CD4-positive, CD25-positive, alpha-beta regulatory T cell (primary cell): ENCODE results near the gene SUSD1. TPM values are rescaled to one million over a fixed set of nuclear protein-coding genes. Genes with fewer than 3 reads are reported as not detected.
"Not testable (repeated sequence)": the region's sequence is repeated elsewhere in the genome, so short reads cannot be mapped to it uniquely, and the experiment has no call there.

Experiments
- ATAC-seq, 2 donors: fragments of 150-1000 bp; cut with Tn5 transposase; one replicate each; pipeline ENCODE4 v1.10.0; 2021; ENCODE audit warnings: low read depth in 2 of 2, moderate number of reproducible peaks in 2 of 2, moderate library complexity in 1 of 2
- DNase-seq, 3 donors: peaks; one replicate each; pipeline versions ENCODE4 v3.0.0 to v3.0.0-alpha.2; 2012 to 2022; ENCODE audit warnings: mixed read lengths in 1 of 3
- H3K27ac ChIP-seq: one replicate; pipeline ENCODE4 v1.7.0; 2013; ENCODE audit warnings: mild to moderate bottlenecking, low read length; ENCODE audit not compliant: insufficient read depth, poor library complexity, severe bottlenecking
- H3K27me3 ChIP-seq: one replicate; pipeline ENCODE4 v1.7.0; 2013; ENCODE audit warnings: low read length; ENCODE audit not compliant: control insufficient read depth, insufficient read depth
- H3K36me3 ChIP-seq: one replicate; pipeline ENCODE4 v1.7.0; 2013; ENCODE audit warnings: mild to moderate bottlenecking, low read length, moderate library complexity; ENCODE audit not compliant: control insufficient read depth, insufficient read depth
- H3K4me1 ChIP-seq: 2 replicates; pipeline ENCODE4 v1.7.0; 2013; ENCODE audit warnings: mild to moderate bottlenecking, low read length; ENCODE audit not compliant: insufficient read depth, control insufficient read depth, poor library complexity, severe bottlenecking
- H3K4me3 ChIP-seq: one replicate; pipeline ENCODE4 v1.7.0; 2013; ENCODE audit warnings: low read depth, mild to moderate bottlenecking, low read length, moderate library complexity
- H3K9me3 ChIP-seq, 2 experiments: 1 replicate in 1 of 2; 2 replicates in 1 of 2; pipeline ENCODE4 v1.7.0; 2013; ENCODE audit warnings: low read length in 2 of 2, mild to moderate bottlenecking in 1 of 2, moderate library complexity in 1 of 2; ENCODE audit not compliant: control insufficient read depth in 2 of 2
- H3K27ac Mint-ChIP-seq, 3 donors: one replicate each; pipeline ENCODE4 v1.8.0; 2020 to 2022; ENCODE audit warnings: mild to moderate bottlenecking in 3 of 3, mixed read lengths in 3 of 3, moderate library complexity in 2 of 3
- H3K27me3 Mint-ChIP-seq: one replicate; pipeline ENCODE4 v1.8.0; 2022; ENCODE audit warnings: mild to moderate bottlenecking, mixed read lengths
- H3K36me3 Mint-ChIP-seq: one replicate; pipeline ENCODE4 v1.8.0; 2020; ENCODE audit warnings: mixed read lengths
- H3K4me1 Mint-ChIP-seq, 4 donors: one replicate each; pipeline ENCODE4 v1.8.0; 2020 to 2022; ENCODE audit warnings: mixed read lengths in 4 of 4, mild to moderate bottlenecking in 1 of 4
- H3K4me3 Mint-ChIP-seq, 4 donors: one replicate each; pipeline ENCODE4 v1.8.0; 2020 to 2022; ENCODE audit warnings: mild to moderate bottlenecking in 4 of 4, mixed read lengths in 4 of 4, moderate library complexity in 3 of 4
- H3K9me3 Mint-ChIP-seq, 7 donors: one replicate each; pipeline ENCODE4 v1.8.0; 2020 to 2022; ENCODE audit warnings: mixed read lengths in 7 of 7, mild to moderate bottlenecking in 3 of 7, moderate library complexity in 2 of 7
- polyA plus RNA-seq, 4 donors: library from polyadenylated mRNA; unstranded; fragments of 300-500 nt; fragmentation: Illumina TruSeq; gene quantifications; one replicate each; pipeline ENCODE4 v1.2.3, GENCODE V29; 2021
- total RNA-seq: library from RNA; stranded (reverse); gene quantifications from one replicate; pipeline ENCODE4 v1.2.3, GENCODE V29; 2022

SUSD1 gene
- total and polyA plus RNA-seq, 5 donors from 2014 or later, result 3.2 to 9.7 (median 7.0) TPM

GRCh38 chr9:112137066-112137465 lies 38.0 kb downstream of the SUSD1 start:
- no peaks in the 10 kb centered on the region for H3K27me3 ChIP-seq
- Mint-ChIP-seq H3K27ac (peak overlapping the region in 1 of 3 donors; percentile 31), H3K9me3 (peaks cover 0 to 4% (median 0%) of the 10 kb centered on the region in 7 donors), H3K4me1 (no peaks in the 10 kb centered on the region), H3K36me3 (peaks cover 32% of the 10 kb centered on the region), H3K27me3 (no peaks in the 10 kb centered on the region), H3K4me3 (no peak overlapping the region)
- ATAC-seq, result no peak
- peaks cover 2% of the 10 kb centered on the region for H3K36me3 ChIP-seq
- no peak overlapping the region for H3K27ac ChIP-seq
- no peak for DNase-seq
- H3K9me3 ChIP-seq, result no peaks in the 10 kb centered on the region
- no peaks in the 10 kb centered on the region for H3K4me1 ChIP-seq
- H3K4me3 ChIP-seq, result no peak overlapping the region

GRCh38 chr9:112135706-112136105 lies 39.4 kb downstream of the SUSD1 start:
- no peak overlapping the region for H3K27ac ChIP-seq
- no peaks in the 10 kb centered on the region for H3K4me1 ChIP-seq
- no peak overlapping the region for H3K4me3 ChIP-seq
- no peak overlapping the region for H3K4me3 Mint-ChIP-seq
- peaks cover 27% of the 10 kb centered on the region for H3K36me3 Mint-ChIP-seq
- no peaks in the 10 kb centered on the region for H3K27me3 ChIP-seq
- DNase-seq (no peak), ATAC-seq (no peak)
- H3K27ac Mint-ChIP-seq, result no peak overlapping the region
- no peaks in the 10 kb centered on the region for H3K9me3 ChIP-seq
- H3K27me3 Mint-ChIP-seq, result no peaks in the 10 kb centered on the region
- H3K9me3 Mint-ChIP-seq, result peaks cover 0 to 4% (median 0%) of the 10 kb centered on the region in 7 donors
- peaks cover 2% of the 10 kb centered on the region for H3K36me3 ChIP-seq
- no peaks in the 10 kb centered on the region for H3K4me1 Mint-ChIP-seq

GRCh38 chr9:112133806-112134205 lies 41.3 kb downstream of the SUSD1 start:
- DNase-seq, H3K9me3 Mint-ChIP-seq, H3K27me3 ChIP-seq, H3K4me3 Mint-ChIP-seq, H3K4me1 Mint-ChIP-seq, H3K9me3 ChIP-seq, H3K4me3 ChIP-seq, ATAC-seq, H3K27ac Mint-ChIP-seq, H3K36me3 ChIP-seq, H3K4me1 ChIP-seq, H3K27ac ChIP-seq, H3K27me3 Mint-ChIP-seq: not testable (repeated sequence)
- H3K36me3 Mint-ChIP-seq, result peaks cover 34% of the 10 kb centered on the region

GRCh38 chr9:112132356-112132755 lies 42.7 kb downstream of the SUSD1 start:
- Histone ChIP-seq H3K27me3 (no peaks in the 10 kb centered on the region), H3K4me1 (no peaks in the 10 kb centered on the region), H3K9me3 (no peaks in the 10 kb centered on the region), H3K36me3 (peaks cover 2% of the 10 kb centered on the region), H3K4me3 (no peak overlapping the region), H3K27ac (no peak overlapping the region)
- Mint-ChIP-seq H3K4me1 (peaks cover 0 to under 1% (median 0%) of the 10 kb centered on the region in 4 donors), H3K9me3 (peaks cover 0 to 4% (median 0%) of the 10 kb centered on the region in 7 donors), H3K27me3 (no peaks in the 10 kb centered on the region), H3K36me3 (peaks cover 40% of the 10 kb centered on the region), H3K27ac (no peak overlapping the region), H3K4me3 (no peak overlapping the region)
- DNase-seq, result no peak
- ATAC-seq, result no peak

DNA sequence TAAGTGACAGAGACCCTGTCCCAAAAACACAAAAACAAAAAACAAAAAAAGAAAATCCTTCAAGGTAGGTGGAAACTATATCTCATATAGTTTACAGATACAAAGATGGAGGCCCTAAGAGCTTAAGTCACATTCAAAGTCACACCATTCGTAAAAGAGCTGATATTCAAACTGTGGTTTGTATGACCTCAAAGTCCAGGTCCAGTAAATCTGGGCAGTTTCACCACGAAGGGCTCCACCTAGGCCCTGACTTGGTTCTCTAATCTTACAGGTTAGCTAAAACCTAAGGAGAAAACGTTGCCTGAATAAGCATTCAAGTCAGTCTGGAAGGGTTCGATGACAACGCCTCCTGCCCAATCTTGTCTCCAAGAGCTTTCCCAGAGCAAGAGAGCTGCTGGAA lies 44.1 kb downstream of the SUSD1 start:
- Histone ChIP-seq H3K4me1 (no peaks in the 10 kb centered on the region), H3K36me3 (peaks cover 2% of the 10 kb centered on the region), H3K27me3 (no peaks in the 10 kb centered on the region), H3K9me3 (no peaks in the 10 kb centered on the region), H3K4me3 (no peak overlapping the region), H3K27ac (no peak overlapping the region)
- H3K4me3 Mint-ChIP-seq, result no peak overlapping the region
- ATAC-seq (no peak), DNase-seq (no peak)
- no peaks in the 10 kb centered on the region for H3K27me3 Mint-ChIP-seq
- peaks cover 0 to 2% (median 0%) of the 10 kb centered on the region in 4 donors for H3K4me1 Mint-ChIP-seq
- no peak overlapping the region for H3K27ac Mint-ChIP-seq
- peaks cover 0 to 4% (median 0%) of the 10 kb centered on the region in 7 donors for H3K9me3 Mint-ChIP-seq
- peaks cover 36% of the 10 kb centered on the region for H3K36me3 Mint-ChIP-seq

DNA sequence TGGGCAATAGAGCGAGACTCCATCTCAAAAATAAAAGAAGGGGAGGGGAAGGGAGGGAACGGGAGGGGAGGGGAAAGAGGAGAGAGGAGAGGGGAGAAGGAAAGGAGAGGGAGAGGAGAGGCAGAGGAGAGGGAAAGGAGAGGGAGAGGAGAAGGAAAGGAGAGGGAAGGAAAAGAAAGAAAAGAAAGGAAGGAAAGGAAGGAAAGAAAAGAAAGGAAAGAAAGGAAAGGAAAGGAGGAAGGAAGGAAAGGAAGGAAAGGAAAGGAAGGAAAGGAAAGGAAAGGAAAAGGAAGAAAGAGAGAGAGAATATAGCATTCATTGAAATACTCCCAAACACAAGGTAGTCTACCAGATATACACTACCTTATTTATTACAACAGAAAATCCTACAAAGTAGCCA lies 44.8 kb downstream of the SUSD1 start:
- Histone ChIP-seq H3K27me3 (no peaks in the 10 kb centered on the region), H3K4me3 (no peak overlapping the region), H3K36me3 (peaks cover 2% of the 10 kb centered on the region), H3K9me3 (no peaks in the 10 kb centered on the region), H3K27ac (no peak overlapping the region), H3K4me1 (no peaks in the 10 kb centered on the region)
- DNase-seq (no peak), ATAC-seq (no peak)
- Mint-ChIP-seq H3K4me3 (no peak overlapping the region), H3K36me3 (peaks cover 33% of the 10 kb centered on the region), H3K27me3 (no peaks in the 10 kb centered on the region), H3K9me3 (peaks cover 0 to 4% (median 0%) of the 10 kb centered on the region in 7 donors), H3K4me1 (peaks cover 0 to 2% (median 0%) of the 10 kb centered on the region in 4 donors), H3K27ac (no peak overlapping the region)

DNA sequence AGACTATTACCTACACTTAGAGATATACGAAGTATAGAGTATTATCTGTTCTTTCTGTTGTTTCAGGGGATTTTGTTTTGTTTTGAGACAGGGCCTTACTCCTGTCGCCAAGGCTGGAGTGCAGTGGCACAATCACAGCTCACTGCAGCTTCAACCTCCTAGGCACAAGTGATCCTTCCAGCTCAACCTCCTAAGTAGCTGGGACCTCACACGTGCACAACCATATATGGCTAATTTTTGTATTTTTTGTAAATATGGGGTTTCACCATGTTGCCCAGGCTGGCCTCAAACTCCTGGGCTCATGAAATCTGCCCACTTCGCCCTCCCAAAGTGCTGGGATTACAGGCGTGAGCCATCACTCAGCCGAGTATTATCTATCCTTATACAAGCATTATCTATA lies 45.9 kb downstream of the SUSD1 start:
- Mint-ChIP-seq H3K27me3 (no peaks in the 10 kb centered on the region), H3K27ac (peak overlapping the region in 1 of 3 donors; percentile 5)

DNA sequence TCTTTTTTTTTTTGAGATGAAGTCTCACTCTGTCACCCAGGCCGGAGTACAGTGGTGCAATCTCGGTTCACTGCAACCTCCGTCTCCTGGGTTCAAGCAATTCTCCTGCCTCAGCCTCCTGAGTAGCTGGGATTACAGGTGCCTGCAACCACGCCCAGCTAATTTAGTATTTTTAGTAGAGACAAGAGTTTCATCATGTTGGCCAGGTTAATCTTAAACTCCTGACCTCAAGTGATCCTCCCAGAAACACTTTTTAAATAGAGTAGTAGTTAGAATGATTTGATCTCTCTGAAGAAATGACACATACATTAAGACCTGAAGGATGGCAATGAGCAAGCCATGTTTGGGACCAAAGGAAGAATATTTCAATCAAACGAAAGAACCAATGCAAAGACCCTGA lies 46.7 kb downstream of the SUSD1 start:
- H3K9me3 ChIP-seq, H3K27ac ChIP-seq, DNase-seq, H3K9me3 Mint-ChIP-seq, H3K27me3 Mint-ChIP-seq, H3K4me1 Mint-ChIP-seq, ATAC-seq, H3K4me3 Mint-ChIP-seq, H3K27me3 ChIP-seq, H3K4me1 ChIP-seq, H3K4me3 ChIP-seq, H3K27ac Mint-ChIP-seq, H3K36me3 ChIP-seq: not testable (repeated sequence)
- peaks cover 27% of the 10 kb centered on the region for H3K36me3 Mint-ChIP-seq

More for the DNA sequence above, 45.9 kb downstream of the SUSD1 start:
- Histone ChIP-seq H3K4me3 (no peak overlapping the region), H3K36me3 (peaks cover under 1% of the 10 kb centered on the region), H3K9me3 (no peaks in the 10 kb centered on the region), H3K27me3 (no peaks in the 10 kb centered on the region), H3K27ac (no peak overlapping the region), H3K4me1 (no peaks in the 10 kb centered on the region)
- H3K4me1 Mint-ChIP-seq, result peaks cover 0 to 2% (median 0%) of the 10 kb centered on the region in 4 donors
- DNase-seq, result no peak
- peaks cover 32% of the 10 kb centered on the region for H3K36me3 Mint-ChIP-seq
- peaks cover 0 to 4% (median 0%) of the 10 kb centered on the region in 7 donors for H3K9me3 Mint-ChIP-seq
- no peak for ATAC-seq
- no peak overlapping the region for H3K4me3 Mint-ChIP-seq
